HepG2 (cell line): ENCODE results near the gene PRSS36. TPM values are rescaled to one million over a fixed set of nuclear protein-coding genes. Genes with fewer than 3 reads are reported as not detected.

Source experiments
- ARNT ChIP-seq: fragments of 450-650 bp; IDR thresholded peaks from 2 replicates; pipeline ENCODE4 v1.6.1; 2017
- IRF9 ChIP-seq: sonication (generic); formaldehyde crosslinking; IDR thresholded peaks from 2 replicates; pipeline ENCODE4 v1.8.0; 2022; ENCODE audit warnings: missing genetic modification reagents, mild to moderate bottlenecking, borderline replicate concordance
- ISX ChIP-seq: sonication (generic); formaldehyde crosslinking; conservative IDR thresholded peaks from 2 replicates; pipeline ENCODE4 v1.5.0; 2020; ENCODE audit warnings: missing genetic modification reagents
- KLF11 ChIP-seq: IDR thresholded peaks from 2 replicates; pipeline ENCODE4 v1.6.1; 2016; ENCODE audit warnings: missing compliant biosample characterization
- MED1 ChIP-seq: sonication (generic); formaldehyde crosslinking; IDR thresholded peaks from 2 replicates; pipeline ENCODE4 v1.4.0; 2020; ENCODE audit warnings: missing genetic modification reagents
- RFXAP ChIP-seq: sonication (generic); formaldehyde crosslinking; IDR thresholded peaks from 2 replicates; pipeline ENCODE4 v1.4.0; 2020; ENCODE audit warnings: missing genetic modification reagents, borderline replicate concordance
- SALL2 ChIP-seq: sonication (generic); formaldehyde crosslinking; IDR thresholded peaks from 2 replicates; pipeline ENCODE4 v1.8.1; 2023; ENCODE audit warnings: mild to moderate bottlenecking, missing genetic modification reagents, inconsistent platforms
- SSRP1 ChIP-seq: IDR thresholded peaks from 2 replicates; pipeline ENCODE4 v1.6.1; 2016; ENCODE audit warnings: control low read depth
- SUZ12 ChIP-seq: fragments of 150-350 bp; IDR thresholded peaks from 2 replicates; pipeline ENCODE4 v1.6.1; 2014; ENCODE audit warnings: low read depth, low read length
- ZBTB2 ChIP-seq: sonication (generic); formaldehyde crosslinking; IDR thresholded peaks from 2 replicates; pipeline ENCODE4 v1.8.0; 2022; ENCODE audit warnings: low read depth, missing genetic modification reagents
- ZFP36L1 ChIP-seq: sonication (generic); formaldehyde crosslinking; IDR thresholded peaks from 2 replicates; pipeline ENCODE4 v1.8.0; 2022; ENCODE audit warnings: mild to moderate bottlenecking, missing genetic modification reagents, moderate library complexity
- ZKSCAN1 ChIP-seq: fragments of 150-350 bp; IDR thresholded peaks from 2 replicates; pipeline ENCODE4 v1.6.1; 2014; ENCODE audit warnings: low read length
- ZKSCAN8 ChIP-seq: IDR thresholded peaks from 2 replicates; pipeline ENCODE4 v1.6.1; 2016; ENCODE audit warnings: borderline replicate concordance, missing genetic modification reagents, missing compliant biosample characterization
- ZNF12 ChIP-seq: sonication (generic); formaldehyde crosslinking; IDR thresholded peaks from 2 replicates; pipeline ENCODE4 v1.5.0; 2020; ENCODE audit warnings: missing genetic modification reagents
- ZNF556 ChIP-seq: sonication (generic); formaldehyde crosslinking; IDR thresholded peaks from 2 replicates; pipeline ENCODE4 v1.4.0; 2020; ENCODE audit warnings: mild to moderate bottlenecking, missing genetic modification reagents, borderline replicate concordance
- ZNF687 ChIP-seq: sonication (generic); formaldehyde crosslinking; IDR thresholded peaks from 2 replicates; pipeline ENCODE4 v1.5.1; 2020; ENCODE audit warnings: mild to moderate bottlenecking, missing genetic modification reagents, moderate library complexity
- polyA plus RNA-seq, 8 experiments: library from polyadenylated mRNA; depleted of rRNA in 3 of 8; stranded (reverse) in 7 of 8; unstranded in 1 of 8; fragments of >200 nt; fragmentation: Illumina TruSeq in 4 of 8; extraction: Trizol in 4 of 8; gene quantifications; 2 replicates each; pipeline versions ENCODE4 v1.2.1 to v1.2.3, GENCODE V29; 2011 to 2016; ENCODE audit warnings: low read depth in 4 of 8, missing spikeins in 1 of 8, mixed read lengths in 1 of 8; ENCODE audit not compliant: insufficient read depth in 1 of 8
- total RNA-seq, 5 experiments: library from RNA; depleted of rRNA; stranded (reverse); fragments of >200 nt; fragmentation: Illumina TruSeq; extraction: Trizol; gene quantifications; 2 replicates each; pipeline ENCODE4 v1.2.3, GENCODE V29; 2016; ENCODE audit warnings: low read depth in 1 of 5
- TF ChIP-seq, protein P1 (sequence below): sonication (generic); formaldehyde crosslinking; IDR thresholded peaks from 2 replicates; pipeline ENCODE4 v1.4.0; 2020; ENCODE audit warnings: missing genetic modification reagents, mild to moderate bottlenecking, borderline replicate concordance
- TF ChIP-seq, protein P2 (sequence below): IDR thresholded peaks from 2 replicates; pipeline ENCODE4 v1.6.1; 2016; ENCODE audit warnings: missing compliant biosample characterization, missing genetic modification reagents, borderline replicate concordance
- TF ChIP-seq, protein P3 (sequence below): sonication (generic); formaldehyde crosslinking; IDR thresholded peaks from 2 replicates; pipeline ENCODE4 v1.4.0; 2020; ENCODE audit warnings: mild to moderate bottlenecking, missing genetic modification reagents

PRSS36 gene
- total and polyA plus RNA-seq, 2 of the 13 experiments (the other 11 are each of a cell fraction or from before 2014, with no cell fraction given): 1.5 to 2.1 TPM

DNA sequence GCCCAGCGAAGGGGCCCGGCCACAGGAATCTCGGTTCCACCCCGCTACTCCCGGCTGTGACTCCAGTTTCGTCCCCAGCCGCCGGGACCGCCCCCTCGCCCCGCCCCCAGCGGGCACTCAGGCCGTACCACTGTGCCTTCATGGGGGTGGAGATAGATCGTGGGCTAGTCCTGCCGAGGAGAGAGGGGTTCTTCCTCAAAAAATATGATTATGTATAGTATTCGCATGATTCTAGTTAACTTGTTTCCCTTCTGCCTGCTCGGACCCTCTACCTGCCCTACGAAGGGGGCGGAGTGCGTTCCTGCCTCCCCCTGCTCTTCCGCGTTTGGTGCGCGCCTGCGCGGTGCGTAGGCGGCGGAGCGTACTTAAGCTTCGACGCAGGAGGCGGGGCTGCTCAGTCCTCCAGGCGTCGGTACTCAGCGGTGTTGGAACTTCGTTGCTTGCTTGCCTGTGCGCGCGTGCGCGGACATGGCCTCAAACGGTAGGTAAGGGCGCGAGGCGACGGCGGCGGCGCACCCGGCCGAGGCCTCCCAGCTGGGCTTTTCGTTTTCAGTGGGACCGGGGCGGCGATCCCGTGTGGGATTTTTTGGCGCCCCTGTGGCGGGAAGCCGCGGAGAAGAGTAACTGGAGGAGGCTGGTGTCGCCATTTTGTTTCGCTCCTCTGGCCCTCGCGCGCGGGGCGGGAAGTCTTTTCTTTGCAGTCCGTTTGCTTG lies 30.0 kb upstream of the PRSS36 start, which contains the start of gene FUS (continued):
- TF ChIP-seq, protein P1, sequence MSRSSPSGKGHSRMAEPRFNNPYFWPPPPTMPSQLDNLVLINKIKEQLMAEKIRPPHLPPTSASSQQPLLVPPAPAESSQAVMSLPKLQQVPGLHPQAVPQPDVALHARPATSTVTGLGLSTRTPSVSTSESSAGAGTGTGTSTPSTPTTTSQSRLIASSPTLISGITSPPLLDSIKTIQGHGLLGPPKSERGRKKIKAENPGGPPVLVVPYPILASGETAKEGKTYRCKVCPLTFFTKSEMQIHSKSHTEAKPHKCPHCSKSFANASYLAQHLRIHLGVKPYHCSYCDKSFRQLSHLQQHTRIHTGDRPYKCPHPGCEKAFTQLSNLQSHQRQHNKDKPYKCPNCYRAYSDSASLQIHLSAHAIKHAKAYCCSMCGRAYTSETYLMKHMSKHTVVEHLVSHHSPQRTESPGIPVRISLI (CRISPR knock-in tag): peak; percentile 44; the same call in 1 of the 2 replicates
- TF ChIP-seq MED1 (CRISPR knock-in tag) (peak; percentile 61), ISX (peak; percentile 76; the same call in 1 of the 2 replicates), ZKSCAN1 (peak; percentile 2; the same call in 1 of the 2 replicates), ZKSCAN8 (CRISPR knock-in tag) (peak; percentile 79), ZNF556 (CRISPR knock-in tag) (0 out of 2 replicates have a peak, but pooled peaks have one; percentile 42), SUZ12 (peak; percentile 24), ARNT (no peak), ZFP36L1 (no peak; the same call in 1 of the 2 replicates), ZNF12 (CRISPR knock-in tag) (peak; percentile 77; the same call in 1 of the 2 replicates), IRF9 (CRISPR knock-in tag) (peak; percentile 90; the same call in 1 of the 2 replicates), ZNF687 (CRISPR knock-in tag) (no peak; the same call in 1 of the 2 replicates), SSRP1 (CRISPR knock-in tag) (no peak), ZBTB2 (CRISPR knock-in tag) (peak; percentile 84), SALL2 (CRISPR knock-in tag) (peak; percentile 78), KLF11 (CRISPR knock-in tag) (peak; percentile 93; the same call in 1 of the 2 replicates), RFXAP (peak; percentile 51)
- TF ChIP-seq, protein P2, sequence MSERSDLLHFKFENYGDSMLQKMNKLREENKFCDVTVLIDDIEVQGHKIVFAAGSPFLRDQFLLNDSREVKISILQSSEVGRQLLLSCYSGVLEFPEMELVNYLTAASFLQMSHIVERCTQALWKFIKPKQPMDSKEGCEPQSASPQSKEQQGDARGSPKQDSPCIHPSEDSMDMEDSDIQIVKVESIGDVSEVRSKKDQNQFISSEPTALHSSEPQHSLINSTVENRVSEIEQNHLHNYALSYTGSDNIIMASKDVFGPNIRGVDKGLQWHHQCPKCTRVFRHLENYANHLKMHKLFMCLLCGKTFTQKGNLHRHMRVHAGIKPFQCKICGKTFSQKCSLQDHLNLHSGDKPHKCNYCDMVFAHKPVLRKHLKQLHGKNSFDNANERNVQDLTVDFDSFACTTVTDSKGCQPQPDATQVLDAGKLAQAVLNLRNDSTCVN: peak; percentile 45; the same call in 1 of the 2 replicates
- TF ChIP-seq, protein P3, sequence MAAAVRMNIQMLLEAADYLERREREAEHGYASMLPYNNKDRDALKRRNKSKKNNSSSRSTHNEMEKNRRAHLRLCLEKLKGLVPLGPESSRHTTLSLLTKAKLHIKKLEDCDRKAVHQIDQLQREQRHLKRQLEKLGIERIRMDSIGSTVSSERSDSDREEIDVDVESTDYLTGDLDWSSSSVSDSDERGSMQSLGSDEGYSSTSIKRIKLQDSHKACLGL (CRISPR knock-in tag): no peak
